Fibroblast of pulmonary artery (primary cell): Measurements from ENCODE around the gene SUN5.

ENCODE experiments used
- DNase-seq: peaks from one replicate; pipeline ENCODE4 v3.0.0-alpha.2; 2010; ENCODE audit warnings: low read depth
- H3K4me3 ChIP-seq: replicated peaks from 2 replicates; pipeline ENCODE4 v1.5.1; 2011; ENCODE audit warnings: low read depth, mild to moderate bottlenecking, control low read depth, low read length, moderate library complexity
- CTCF ChIP-seq: IDR thresholded peaks from 2 replicates; pipeline ENCODE4 v1.5.1; 2011; ENCODE audit warnings: mild to moderate bottlenecking, control low read depth, low read length, inconsistent platforms; ENCODE audit errors: missing control alignments

The SUN5 gene

GRCh38 chr20:32991383-32991782 lies 12.8 kb downstream of the SUN5 start:
- no peak for DNase-seq
- TF ChIP-seq CTCF: no peak
- no peak overlapping the region for H3K4me3 ChIP-seq

GRCh38 chr20:32990426-32990825 lies 13.8 kb downstream of the SUN5 start:
- TF ChIP-seq CTCF: no peak
- no peak for DNase-seq
- H3K4me3 ChIP-seq: no peak overlapping the region

- no peak for DNase-seq
- H3K4me3 ChIP-seq: no peak overlapping the region
- TF ChIP-seq CTCF: no peak
Measured at GRCh38 chr20:32989507-32990283, 14.5 kb downstream of the SUN5 start.

- no peak for TF ChIP-seq CTCF
- H3K4me3 ChIP-seq: no peak overlapping the region
- DNase-seq: no peak
Measured at GRCh38 chr20:32988008-32988407, 16.2 kb downstream of the SUN5 start.

GRCh38 chr20:32987044-32987825 lies 17.0 kb downstream of the SUN5 start:
- no peak overlapping the region for H3K4me3 ChIP-seq
- no peak for DNase-seq
- no peak for TF ChIP-seq CTCF

GRCh38 chr20:32986331-32986966 lies 17.8 kb downstream of the SUN5 start:
- no peak overlapping the region for H3K4me3 ChIP-seq
- DNase-seq: no peak
- no peak for TF ChIP-seq CTCF
